HL-60 (cell line): ENCODE data around the gene FGF14.

ENCODE experiments used
- CTCF ChIP-seq: IDR thresholded peaks from one replicate; pipeline ENCODE4 v1.5.1; 2011; ENCODE audit warnings: low read length, control low read depth, inconsistent platforms; ENCODE audit not compliant: insufficient read depth
- GABPA ChIP-seq: IDR thresholded peaks from 2 replicates; pipeline ENCODE4 v1.6.1; 2012; ENCODE audit warnings: low read depth
- POLR2AphosphoS5 ChIP-seq: IDR thresholded peaks from 2 replicates; pipeline ENCODE4 v1.6.1; 2012; ENCODE audit warnings: low read depth
- REST ChIP-seq: IDR thresholded peaks from 2 replicates; pipeline ENCODE4 v1.6.1; 2012; ENCODE audit warnings: low read depth; ENCODE audit not compliant: insufficient replicate concordance
- SPI1 ChIP-seq: IDR thresholded peaks from 2 replicates; pipeline ENCODE4 v1.6.1; 2012; ENCODE audit warnings: low read depth, mild to moderate bottlenecking, borderline replicate concordance

DNA sequence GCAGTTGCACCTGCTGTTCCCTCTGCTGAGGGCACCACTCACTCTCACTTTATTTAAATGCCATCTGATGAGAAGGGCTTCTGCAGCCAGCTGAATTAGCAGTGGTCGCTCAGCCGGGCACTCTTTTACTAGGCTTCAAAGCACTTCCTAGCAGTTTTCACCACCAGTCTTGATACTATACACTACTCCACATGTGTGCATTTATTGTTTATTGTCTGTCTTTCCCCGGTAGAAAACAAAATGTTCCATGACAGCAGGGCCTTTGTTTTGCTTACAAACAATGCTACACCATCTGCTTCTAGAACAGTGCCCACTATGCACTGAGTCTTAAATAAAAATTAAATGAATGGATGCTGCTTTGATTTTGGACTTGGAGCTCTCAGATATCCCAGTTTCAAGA lies 404.9 kb downstream of the FGF14 start:
- TF ChIP-seq CTCF, result no peak
- TF ChIP-seq POLR2AphosphoS5, result no peak
- TF ChIP-seq REST, result no peak
- TF ChIP-seq GABPA, result no peak
- TF ChIP-seq SPI1, result no peak
